MM.1S (cell line): ENCODE measurements around the gene SPECC1.

Source experiments
- DNase-seq: peaks from one replicate; pipeline ENCODE4 v3.0.0-alpha.2; 2015
- H2AFZ ChIP-seq: fragments of 300-600 bp; sonication (generic); 2 replicates; pipeline ENCODE4 v1.6.0; 2016; ENCODE audit warnings: antibody characterized with exemption, low read length
- H3F3A ChIP-seq: fragments of 300-600 bp; sonication (generic); 2 replicates; pipeline ENCODE4 v1.6.1; 2016; ENCODE audit warnings: mild to moderate bottlenecking, antibody characterized with exemption, low read length, moderate library complexity, mixed read lengths; ENCODE audit not compliant: insufficient read depth
- H3K27ac ChIP-seq: fragments of 300-600 bp; sonication (generic); 2 replicates; pipeline ENCODE4 v1.5.1; 2016; ENCODE audit warnings: mild to moderate bottlenecking, low read length
- H3K27me3 ChIP-seq: fragments of 300-600 bp; sonication (generic); replicated peaks from 2 replicates; pipeline ENCODE4 v1.6.0; 2016; ENCODE audit warnings: low read length; ENCODE audit not compliant: insufficient read depth
- H3K36me3 ChIP-seq: fragments of 300-600 bp; sonication (generic); replicated peaks from 2 replicates; pipeline ENCODE4 v1.6.1; 2016; ENCODE audit warnings: mild to moderate bottlenecking, low read length, mixed read lengths; ENCODE audit not compliant: insufficient read depth
- H3K4me1 ChIP-seq: fragments of 300-600 bp; sonication (generic); 2 replicates; pipeline ENCODE4 v1.6.1; 2016; ENCODE audit warnings: low read length, mixed read lengths
- H3K4me2 ChIP-seq: fragments of 300-600 bp; sonication (generic); 2 replicates; pipeline ENCODE4 v1.6.0; 2016; ENCODE audit warnings: low read depth, low read length
- H3K4me3 ChIP-seq: fragments of 300-600 bp; sonication (generic); 2 replicates; pipeline ENCODE4 v1.5.1; 2016; ENCODE audit warnings: low read length, mixed read lengths
- H3K79me2 ChIP-seq: fragments of 300-600 bp; sonication (generic); 2 replicates; pipeline ENCODE4 v1.6.1; 2016; ENCODE audit warnings: mixed run types, low read length, mixed read lengths
- H3K9ac ChIP-seq: fragments of 300-600 bp; sonication (generic); 2 replicates; pipeline ENCODE4 v1.6.1; 2016; ENCODE audit warnings: low read length, mixed read lengths
- H3K9me2 ChIP-seq: fragments of 300-600 bp; sonication (generic); replicated peaks from 2 replicates; pipeline ENCODE4 v1.6.1; 2016; ENCODE audit warnings: mild to moderate bottlenecking, low read length, mixed read lengths; ENCODE audit not compliant: insufficient read depth
- H3K9me3 ChIP-seq: fragments of 300-600 bp; sonication (generic); replicated peaks from 2 replicates; pipeline ENCODE4 v1.6.1; 2016; ENCODE audit warnings: mild to moderate bottlenecking, low read length, mixed read lengths; ENCODE audit not compliant: insufficient read depth
- H4K20me1 ChIP-seq: fragments of 300-600 bp; sonication (generic); 2 replicates; pipeline ENCODE4 v1.6.1; 2016; ENCODE audit warnings: mild to moderate bottlenecking, low read length, moderate library complexity, mixed read lengths; ENCODE audit not compliant: insufficient read depth
- EZH2 ChIP-seq: fragments of 300-600 bp; sonication (generic); optimal IDR thresholded peaks from 2 replicates; pipeline ENCODE3; 2017; ENCODE audit warnings: low read depth, mild to moderate bottlenecking, antibody characterized with exemption, low read length, mixed read lengths
- EZH2phosphoT487 ChIP-seq: fragments of 300-600 bp; sonication (generic); IDR thresholded peaks from 2 replicates; pipeline ENCODE4 v1.6.1; 2018; ENCODE audit warnings: antibody characterized with exemption, low read length
- TF ChIP-seq, protein P1 (sequence below): fragments of 300-600 bp; sonication (generic); IDR thresholded peaks from 2 replicates; pipeline ENCODE4 v1.5.1; 2016; ENCODE audit warnings: antibody characterized with exemption, low read length, mixed read lengths

Gene SPECC1

DNA sequence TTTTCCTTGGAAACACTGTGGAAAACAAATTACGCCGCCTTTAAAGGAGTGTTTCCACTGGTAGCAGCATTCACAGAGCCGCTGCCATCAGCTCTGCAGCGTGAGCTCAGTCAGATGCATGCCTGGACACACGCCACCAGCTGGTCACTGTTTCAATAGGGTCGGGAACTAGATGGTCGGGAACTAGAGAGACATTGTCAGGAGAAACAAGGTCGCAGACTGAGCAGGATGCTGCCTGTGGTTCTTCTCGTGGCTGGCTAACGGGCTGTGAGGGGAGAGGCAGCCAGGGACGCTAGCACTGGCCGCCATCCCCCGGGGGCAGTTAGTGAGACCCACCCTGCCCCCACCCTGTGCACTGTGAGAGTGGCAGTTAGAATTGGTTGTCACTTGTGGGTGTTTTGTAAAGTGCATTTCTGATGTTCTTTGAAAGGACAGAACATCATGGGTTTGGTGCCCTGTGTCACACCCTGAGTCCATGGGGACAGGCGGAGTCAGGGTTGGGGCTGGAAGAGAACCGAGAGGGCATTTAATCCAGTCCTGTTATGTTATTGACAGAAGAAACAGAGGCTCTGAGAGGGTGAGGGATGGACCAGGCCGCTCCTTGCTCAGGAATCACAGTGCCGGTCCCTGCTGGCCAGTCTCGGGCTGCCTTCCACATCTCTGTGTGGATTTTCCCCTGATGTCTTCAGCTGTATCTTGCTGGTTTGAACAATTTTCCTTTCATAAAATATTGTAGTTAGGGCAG, 86.3 kb downstream of the SPECC1 start:
- H3K79me2 ChIP-seq: peaks cover 48% of the 10 kb centered on the region
- no peak overlapping the region for H3K9ac ChIP-seq
- no peaks in the 10 kb centered on the region for H3K36me3 ChIP-seq
- no peaks in the 10 kb centered on the region for H3K9me3 ChIP-seq
- no peak overlapping the region for H3K4me3 ChIP-seq
- no peak overlapping the region for H3K4me2 ChIP-seq
- no peaks in the 10 kb centered on the region for H3K27me3 ChIP-seq
- H3F3A ChIP-seq: peaks cover 2% of the 10 kb centered on the region
- no peaks in the 10 kb centered on the region for H3K9me2 ChIP-seq
- no peak overlapping the region for H3K27ac ChIP-seq
- H3K4me1 ChIP-seq: peaks cover 6% of the 10 kb centered on the region; the same call in 1 of the 2 replicates
- DNase-seq: no peak
- TF ChIP-seq, protein P1, sequence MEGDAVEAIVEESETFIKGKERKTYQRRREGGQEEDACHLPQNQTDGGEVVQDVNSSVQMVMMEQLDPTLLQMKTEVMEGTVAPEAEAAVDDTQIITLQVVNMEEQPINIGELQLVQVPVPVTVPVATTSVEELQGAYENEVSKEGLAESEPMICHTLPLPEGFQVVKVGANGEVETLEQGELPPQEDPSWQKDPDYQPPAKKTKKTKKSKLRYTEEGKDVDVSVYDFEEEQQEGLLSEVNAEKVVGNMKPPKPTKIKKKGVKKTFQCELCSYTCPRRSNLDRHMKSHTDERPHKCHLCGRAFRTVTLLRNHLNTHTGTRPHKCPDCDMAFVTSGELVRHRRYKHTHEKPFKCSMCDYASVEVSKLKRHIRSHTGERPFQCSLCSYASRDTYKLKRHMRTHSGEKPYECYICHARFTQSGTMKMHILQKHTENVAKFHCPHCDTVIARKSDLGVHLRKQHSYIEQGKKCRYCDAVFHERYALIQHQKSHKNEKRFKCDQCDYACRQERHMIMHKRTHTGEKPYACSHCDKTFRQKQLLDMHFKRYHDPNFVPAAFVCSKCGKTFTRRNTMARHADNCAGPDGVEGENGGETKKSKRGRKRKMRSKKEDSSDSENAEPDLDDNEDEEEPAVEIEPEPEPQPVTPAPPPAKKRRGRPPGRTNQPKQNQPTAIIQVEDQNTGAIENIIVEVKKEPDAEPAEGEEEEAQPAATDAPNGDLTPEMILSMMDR: no peak
- TF ChIP-seq EZH2: no peak
- no peak for TF ChIP-seq EZH2phosphoT487
- no peak overlapping the region for H2AFZ ChIP-seq
- H4K20me1 ChIP-seq: no peaks in the 10 kb centered on the region

DNA sequence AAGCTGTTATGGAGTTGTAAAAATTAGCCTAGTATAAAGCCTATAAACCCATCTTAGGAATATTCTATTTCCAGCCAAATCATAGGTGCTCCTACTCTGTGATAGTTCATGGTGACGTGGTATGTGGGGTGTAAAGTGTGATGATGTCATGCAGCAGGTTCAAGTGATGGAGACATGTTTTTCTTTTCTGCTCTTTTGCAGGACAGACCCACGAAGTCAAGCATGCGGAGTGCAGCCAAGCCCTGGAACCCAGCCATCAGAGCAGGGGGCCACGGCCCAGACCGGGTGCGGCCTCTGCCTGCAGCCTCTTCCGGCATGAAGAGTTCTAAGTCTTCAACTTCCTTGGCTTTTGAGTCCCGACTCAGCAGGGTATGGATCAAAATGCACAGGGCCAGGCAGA, 87.3 kb downstream of the SPECC1 start:
- peaks cover 39% of the 10 kb centered on the region for H3K79me2 ChIP-seq
- no peaks in the 10 kb centered on the region for H3K4me1 ChIP-seq
- H4K20me1 ChIP-seq: no peaks in the 10 kb centered on the region
- H3K4me3 ChIP-seq: no peak overlapping the region
- H2AFZ ChIP-seq: no peak overlapping the region
- no peak overlapping the region for H3K9ac ChIP-seq
- no peak overlapping the region for H3K4me2 ChIP-seq
- H3K27ac ChIP-seq: no peak overlapping the region
- no peak for DNase-seq
- no peaks in the 10 kb centered on the region for H3F3A ChIP-seq
- no peaks in the 10 kb centered on the region for H3K36me3 ChIP-seq
- no peaks in the 10 kb centered on the region for H3K9me2 ChIP-seq
- H3K27me3 ChIP-seq: no peaks in the 10 kb centered on the region
- TF ChIP-seq, protein P1: no peak
- TF ChIP-seq EZH2: no peak
- TF ChIP-seq EZH2phosphoT487: no peak
- H3K9me3 ChIP-seq: no peaks in the 10 kb centered on the region

GRCh38 chr17:20097330-20097729, 88.2 kb downstream of the SPECC1 start:
- Histone ChIP-seq H3K9me2 (no peaks in the 10 kb centered on the region), H2AFZ (no peak overlapping the region), H4K20me1 (no peaks in the 10 kb centered on the region), H3K4me2 (no peak overlapping the region), H3K9me3 (no peaks in the 10 kb centered on the region), H3F3A (no peaks in the 10 kb centered on the region), H3K79me2 (peaks cover 30% of the 10 kb centered on the region), H3K36me3 (no peaks in the 10 kb centered on the region), H3K27me3 (no peaks in the 10 kb centered on the region), H3K27ac (no peak overlapping the region), H3K4me1 (no peaks in the 10 kb centered on the region), H3K9ac (no peak overlapping the region), H3K4me3 (no peak overlapping the region)
- DNase-seq: no peak
- TF ChIP-seq, protein P1: no peak
- TF ChIP-seq EZH2phosphoT487 (no peak), EZH2 (no peak)
